HG03520 (cell line): ENCODE data around the gene AFF3.

Experiments used
- ATAC-seq: cut with Tn5 transposase; IDR thresholded peaks from one replicate; pipeline ENCODE4 v1.9.1; 2021; ENCODE audit warnings: mild to moderate bottlenecking, moderate library complexity; ENCODE audit not compliant: unreplicated experiment

The AFF3 gene

DNA sequence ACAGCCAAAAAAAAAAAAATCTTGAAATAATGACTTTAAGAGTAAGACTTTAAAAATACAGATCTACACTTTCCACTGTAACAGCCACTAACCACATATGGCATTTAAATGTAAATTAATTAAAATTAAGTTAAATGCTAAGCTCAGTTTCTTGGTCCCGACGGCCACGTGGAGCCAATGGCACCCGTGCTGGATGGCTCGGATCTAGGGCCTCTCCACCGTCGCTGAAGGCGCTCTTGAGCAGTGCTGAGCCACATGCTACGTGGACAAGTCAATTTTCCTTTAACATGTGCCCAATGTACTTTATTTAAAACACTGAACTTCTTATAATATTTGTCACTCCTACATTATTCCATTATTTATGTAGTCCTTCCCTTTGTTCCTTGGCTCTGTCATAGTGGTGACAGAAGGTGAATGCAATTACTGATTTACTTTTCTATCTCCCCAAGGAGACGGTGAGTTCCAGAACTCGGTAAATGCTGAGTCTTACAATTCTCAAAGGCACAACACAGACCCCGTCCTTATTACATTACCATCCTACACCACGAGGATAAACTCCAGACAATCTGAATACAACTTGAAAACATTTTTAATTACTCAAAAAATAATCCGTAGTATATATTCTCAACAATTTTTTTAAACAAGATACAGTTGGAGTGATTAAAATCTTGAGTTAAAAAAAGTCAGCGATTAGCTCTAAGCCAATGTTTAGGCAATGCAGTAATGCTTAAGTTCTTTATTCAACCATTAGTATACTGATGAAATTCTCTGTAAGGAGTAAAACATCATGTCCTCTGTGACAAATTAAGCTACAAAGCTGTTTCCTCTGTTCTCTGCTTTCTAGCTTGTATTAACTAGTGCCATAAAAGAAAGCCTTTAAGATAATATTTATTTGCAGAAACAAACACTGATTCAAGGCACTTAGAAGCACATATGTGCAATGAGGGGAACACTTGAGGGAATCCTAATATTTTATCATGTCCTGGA is 95.1 kb downstream of the AFF3 start:
- no peak for ATAC-seq

DNA sequence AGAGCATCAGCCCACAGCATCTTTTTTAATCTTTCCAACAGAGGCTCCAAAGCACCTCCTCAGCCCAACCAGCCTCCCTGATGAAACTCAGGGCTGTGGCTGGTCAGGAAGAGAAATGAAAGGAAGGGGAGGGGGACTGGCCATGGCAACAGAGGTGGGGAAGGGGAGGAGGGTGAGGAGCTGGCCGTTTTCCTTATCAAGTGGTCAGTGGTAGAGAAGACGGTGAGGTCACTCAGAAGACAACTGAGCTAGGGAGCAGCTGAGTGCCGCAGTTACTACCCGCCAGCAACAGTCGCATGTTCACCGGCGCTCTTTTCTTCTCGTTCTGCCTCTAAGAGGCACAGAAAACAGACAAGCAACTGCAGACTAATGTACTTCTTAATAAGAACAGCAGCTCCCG is 97.4 kb downstream of the AFF3 start:
- ATAC-seq: no peak

GRCh38 chr2:100043891-100044255 is 98.5 kb downstream of the AFF3 start:
- no peak for ATAC-seq

DNA sequence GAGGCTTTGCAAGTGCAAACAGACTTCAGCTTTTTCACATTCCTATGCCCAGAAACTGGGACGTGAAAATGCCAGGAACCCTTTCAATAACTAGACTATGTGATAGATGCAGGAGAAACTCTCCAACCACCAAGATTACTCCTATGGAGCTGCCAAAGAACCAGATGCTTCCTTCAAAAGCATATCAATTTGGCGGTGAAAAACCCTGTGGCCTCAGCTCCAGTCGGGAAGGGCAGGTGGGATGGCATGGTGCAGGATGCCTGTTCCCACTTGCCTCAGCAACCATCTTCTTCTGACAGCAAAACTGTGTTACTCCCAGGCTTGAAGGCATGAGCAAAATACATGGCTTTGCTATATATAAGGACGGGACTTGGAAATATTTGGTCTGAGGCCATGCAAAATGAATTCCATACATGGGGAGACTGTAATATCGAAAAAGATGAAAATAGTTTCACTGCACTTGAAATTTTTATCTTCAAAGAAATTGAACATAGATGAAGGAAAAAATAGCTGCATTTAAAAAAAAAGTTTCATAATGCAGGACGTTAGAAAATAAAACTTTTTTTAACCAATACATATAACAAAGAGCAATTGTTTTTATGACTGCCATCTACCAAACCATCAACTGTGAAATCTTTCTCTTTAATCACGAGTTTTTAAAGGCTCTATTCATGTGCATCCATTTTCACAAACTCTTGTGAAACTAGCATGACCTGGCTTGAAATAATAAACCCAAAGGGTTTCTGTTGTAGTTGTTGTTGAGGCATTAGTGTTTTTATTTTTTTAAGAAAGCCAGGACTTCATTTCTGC is 99.1 kb downstream of the AFF3 start:
- ATAC-seq: no peak

- ATAC-seq: no peak
Measured at GRCh38 chr2:100042562-100042961, 99.8 kb downstream of the AFF3 start.

GRCh38 chr2:100041946-100042345 is 100.4 kb downstream of the AFF3 start:
- ATAC-seq: no peak

DNA sequence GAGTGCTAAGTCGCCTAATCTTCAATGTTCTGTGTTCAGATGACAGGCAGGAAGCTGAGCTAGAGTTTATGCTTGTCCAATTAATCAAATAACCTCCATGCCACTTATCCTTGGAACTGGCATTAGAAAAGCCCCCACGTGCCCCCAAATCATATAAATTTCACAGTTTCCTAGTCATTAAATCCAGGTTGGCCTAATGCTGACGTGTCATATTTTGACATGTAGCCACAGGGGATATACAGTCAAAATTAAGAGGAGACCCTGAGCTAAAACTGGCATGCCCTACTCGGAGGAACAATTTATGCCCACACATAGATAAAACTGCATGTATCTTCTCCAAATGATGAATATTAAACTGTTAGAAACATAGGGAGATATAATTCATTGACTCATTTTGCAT is 101.0 kb downstream of the AFF3 start:
- ATAC-seq: no peak

DNA sequence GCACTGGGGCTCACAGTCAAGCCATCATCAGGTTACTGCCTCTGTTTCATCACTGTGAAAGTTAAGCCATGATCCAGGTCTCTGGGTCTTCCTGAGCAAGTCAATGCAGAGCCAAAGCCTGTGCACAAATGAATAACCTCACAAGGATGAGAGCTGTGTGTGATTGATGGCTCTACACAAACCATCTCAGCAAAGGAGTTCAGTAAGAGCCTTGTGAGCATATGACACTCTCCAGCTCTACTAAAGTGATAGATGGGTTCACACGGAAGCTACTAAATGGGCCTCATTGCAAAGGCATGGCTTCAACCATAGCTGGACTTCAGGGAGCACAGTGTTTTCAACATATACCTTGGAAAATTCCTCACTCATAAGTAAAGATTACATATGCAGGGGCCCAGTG is 101.5 kb downstream of the AFF3 start:
- no peak for ATAC-seq

- no peak for ATAC-seq
Measured at GRCh38 chr2:100039291-100039980, 103.0 kb downstream of the AFF3 start.

GRCh38 chr2:100038011-100038410 is 104.4 kb downstream of the AFF3 start:
- ATAC-seq: no peak

- ATAC-seq: no peak
Measured at GRCh38 chr2:100036793-100037192, 105.6 kb downstream of the AFF3 start.

DNA sequence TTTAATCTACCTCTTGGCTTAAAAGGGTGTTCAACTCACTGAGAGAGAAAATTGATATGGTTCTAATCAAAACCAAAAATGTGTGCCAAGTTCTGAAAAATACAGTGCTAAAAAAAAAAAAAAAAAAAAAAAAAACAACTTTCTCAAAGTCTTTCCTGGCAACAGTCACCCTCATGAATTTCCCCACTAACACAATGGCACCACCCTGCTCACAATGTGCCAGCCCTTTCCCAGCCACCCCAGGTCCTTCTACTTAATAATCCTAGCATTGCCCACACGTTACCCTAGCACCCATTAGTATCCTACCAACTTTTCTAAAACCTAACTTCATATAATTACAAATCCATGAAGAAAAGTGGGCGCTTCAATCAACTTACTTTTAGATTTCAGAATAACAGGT is 106.4 kb downstream of the AFF3 start:
- no peak for ATAC-seq

- no peak for ATAC-seq
Measured at GRCh38 chr2:100034431-100034830, 108.0 kb downstream of the AFF3 start.

- ATAC-seq: no peak
Measured at GRCh38 chr2:100033976-100034375, 108.4 kb downstream of the AFF3 start.

DNA sequence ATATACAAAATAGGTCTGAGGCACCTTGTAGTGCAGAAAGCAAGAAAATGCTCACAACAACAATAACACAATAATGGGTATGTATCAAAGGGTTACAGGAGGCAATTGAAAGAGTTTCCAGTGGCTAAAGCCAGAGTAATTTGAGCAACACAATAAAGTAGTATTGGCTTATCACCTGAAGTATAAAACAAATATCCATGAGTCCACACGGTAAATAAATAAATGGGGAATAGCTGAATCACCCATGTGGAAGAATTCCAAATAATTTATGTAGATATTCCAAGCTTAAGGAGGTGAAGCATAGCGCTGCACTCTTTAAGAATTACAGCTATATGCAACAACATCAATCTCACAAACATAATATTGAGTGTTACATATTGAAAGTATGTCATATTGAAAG is 110.8 kb downstream of the AFF3 start:
- ATAC-seq: no peak

GRCh38 chr2:100029460-100029859 is 112.9 kb downstream of the AFF3 start:
- ATAC-seq: no peak

GRCh38 chr2:100021791-100022340 is 120.5 kb downstream of the AFF3 start:
- ATAC-seq: no peak

GRCh38 chr2:100019499-100019898 is 122.9 kb downstream of the AFF3 start:
- no peak for ATAC-seq

DNA sequence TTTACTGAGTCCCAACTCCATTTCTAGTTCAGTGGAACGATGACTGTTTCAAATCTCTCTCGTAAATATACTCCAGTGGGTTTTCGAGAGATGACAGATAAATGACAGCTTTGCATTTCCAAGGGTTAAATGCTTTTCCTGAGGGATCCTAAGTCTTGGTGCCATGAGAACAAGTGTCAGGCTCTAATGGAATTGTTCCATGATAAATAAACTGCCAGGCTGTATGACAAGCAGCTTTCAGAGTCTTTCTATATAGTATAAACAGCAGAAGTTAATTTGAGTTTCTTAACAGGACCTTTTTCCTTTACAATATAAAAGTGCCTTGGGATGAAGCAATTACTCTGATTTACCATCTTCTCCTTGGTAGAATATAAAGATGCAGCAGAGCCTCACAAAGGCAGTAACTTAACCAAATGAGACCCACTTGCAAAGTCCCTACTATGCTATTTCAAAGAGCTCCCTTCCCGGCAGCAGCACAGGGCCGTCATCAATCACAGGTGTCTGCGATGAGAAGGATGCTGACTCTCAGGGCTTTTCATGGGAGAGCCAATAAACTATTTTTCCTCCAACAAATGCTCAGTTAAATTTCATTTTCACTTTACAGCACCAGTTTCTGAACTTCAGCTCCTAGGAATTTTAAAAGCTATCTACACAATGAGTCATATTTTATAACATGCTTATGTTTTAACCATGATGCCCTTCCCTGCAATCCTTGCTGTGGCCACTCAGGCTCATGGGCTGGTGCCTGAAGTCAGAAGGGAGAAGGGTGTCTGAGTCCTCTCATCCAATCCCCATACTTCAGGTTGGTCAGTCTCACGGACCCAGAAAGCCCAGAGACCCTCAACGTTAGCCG is 123.8 kb downstream of the AFF3 start:
- no peak for ATAC-seq

- no peak for ATAC-seq
Measured at GRCh38 chr2:100017633-100018032, 124.8 kb downstream of the AFF3 start.
